K562 (cell line): ENCODE results near the gene KATNB1. TPM values are rescaled to one million over a fixed set of nuclear protein-coding genes. Genes with fewer than 3 reads are reported as not detected.

Source experiments
- CBFA2T2 ChIP-seq: fragments of 450-650 bp; conservative IDR thresholded peaks from 2 replicates; pipeline ENCODE4 v1.6.1; 2017; ENCODE audit warnings: mild to moderate bottlenecking
- CREM ChIP-seq: IDR thresholded peaks from 2 replicates; pipeline ENCODE4 v1.6.1; 2014; ENCODE audit warnings: antibody characterized with exemption, low read depth
- JUND ChIP-seq, 2 experiments: IDR thresholded peaks; 2 replicates in 1 of 2; 3 replicates in 1 of 2; pipeline ENCODE4 v1.6.1; 2011; ENCODE audit warnings: borderline replicate concordance in 2 of 2, low read depth in 2 of 2, low read length in 2 of 2, improper control_type of control experiment in 1 of 2, missing biosample characterization in 1 of 2, missing genetic modification characterization in 1 of 2, missing genetic modification reagents in 1 of 2
- L3MBTL2 ChIP-seq: fragments of 450-650 bp; IDR thresholded peaks from 2 replicates; pipeline ENCODE4 v1.6.1; 2016; ENCODE audit warnings: mild to moderate bottlenecking, moderate library complexity
- NR2C1 ChIP-seq, 2 experiments: fragments of 450-650 bp; IDR thresholded peaks; 2 replicates each; pipeline ENCODE4 v1.6.1; 2017; ENCODE audit warnings: mild to moderate bottlenecking in 2 of 2, antibody characterized with exemption in 1 of 2, inconsistent platforms in 1 of 2, missing compliant biosample characterization in 1 of 2, missing genetic modification characterization in 1 of 2
- RCOR1 ChIP-seq, 2 experiments: IDR thresholded peaks; 2 replicates each; pipeline ENCODE4 v1.6.1; 2012; ENCODE audit warnings: low read depth in 2 of 2, low read length in 2 of 2, borderline replicate concordance in 1 of 2, improper control_type of control experiment in 1 of 2
- SMAD4 ChIP-seq: fragments of 250-450 bp; sonication (Bioruptor Pico); conservative IDR thresholded peaks from 2 replicates; pipeline ENCODE4 v1.8.0; 2021; ENCODE audit warnings: inconsistent platforms, mild to moderate bottlenecking, moderate library complexity
- SMC3 ChIP-seq: conservative IDR thresholded peaks from 2 replicates; pipeline ENCODE4 v1.6.1; 2011; ENCODE audit warnings: low read depth, low read length, improper control_type of control experiment; ENCODE audit not compliant: insufficient read depth
- ZFP36 ChIP-seq: fragments of 150-350 bp; IDR thresholded peaks from 2 replicates; pipeline ENCODE4 v1.6.1; 2018; ENCODE audit warnings: low read length, low read depth; ENCODE audit not compliant: partially characterized antibody
- ZNF668 ChIP-seq: fragments of 250-450 bp; sonication (Bioruptor Pico); IDR thresholded peaks from 2 replicates; pipeline ENCODE4 v1.8.0; 2022; ENCODE audit warnings: mild to moderate bottlenecking, inconsistent platforms
- polyA plus RNA-seq, 8 experiments: library from polyadenylated mRNA; depleted of rRNA in 4 of 8; stranded (reverse) in 5 of 8; unstranded in 3 of 8; fragments of >200 nt; fragmentation: Nextera tagmentation in 2 of 8; fragmentation: Illumina TruSeq in 1 of 8; extraction: Ambion mirVana in 2 of 8; extraction: Trizol in 1 of 8; gene quantifications; 2 replicates each; pipeline versions ENCODE4 v1.2.1 to v1.2.3, GENCODE V29; 2011 to 2014; ENCODE audit warnings: inconsistent platforms in 1 of 8, missing spikeins in 1 of 8
- total RNA-seq, 7 experiments: library from RNA; depleted of rRNA in 6 of 7; stranded (reverse); fragments of >200 nt in 6 of 7; fragmentation: Illumina TruSeq in 2 of 7; extraction: Trizol in 2 of 7; gene quantifications; 2 replicates each; pipeline versions ENCODE4 v1.2.1 to v1.2.3, GENCODE V29; 2011 to 2021; ENCODE audit warnings: low replicate concordance in 1 of 7
- TF ChIP-seq, protein P1 (sequence below): IDR thresholded peaks from 2 replicates; pipeline ENCODE4 v1.6.1; 2011; ENCODE audit warnings: borderline replicate concordance, low read depth, mild to moderate bottlenecking, moderate library complexity, low read length; ENCODE audit not compliant: insufficient read depth, poor library complexity, severe bottlenecking
- TF ChIP-seq, protein P2 (sequence below), 2 experiments: fragments of 450-650 bp; formaldehyde crosslinking in 1 of 2; IDR thresholded peaks; 2 replicates each; pipeline versions ENCODE4 v1.4.0 to v1.6.1; 2014 to 2020; ENCODE audit warnings: mild to moderate bottlenecking in 2 of 2, borderline replicate concordance in 1 of 2, low read depth in 1 of 2

The KATNB1 gene
- total and polyA plus RNA-seq, 9 of the 15 experiments (the other 6 are each of a cell fraction or from before 2014, with no cell fraction given), result 1.2 to 52.6 (median 21.9) TPM

GRCh38 chr16:57723170-57723569 lies 12.4 kb upstream of the KATNB1 start (continued):
- TF ChIP-seq RCOR1 (IDR thresholded peaks at IDR 0.05; ENCODE audit: borderline replicate concordance in 1 of 2, low read depth in 2 of 2, low read length in 2 of 2) (peak in 1 of 2 experiments; percentile 32; a peak in 1 of 4 replicates), ZNF668 (CRISPR knock-in tag) (no peak), SMAD4 (CRISPR knock-in tag) (no peak), CBFA2T2 (no peak), NR2C1 (IDR thresholded peaks at IDR 0.05) (peak; percentile 39; the same call in 1 of the 2 replicates), NR2C1 (tag; IDR thresholded peaks at IDR 0.05) (peak; percentile 45; the same call in 1 of the 2 replicates), JUND (IDR thresholded peaks at IDR 0.05; ENCODE audit: borderline replicate concordance, low read depth, low read length) (0 out of 2 replicates have a peak, but pooled peaks have one; percentile 21), JUND (tag; IDR thresholded peaks at IDR 0.05; ENCODE audit: borderline replicate concordance, low read depth, low read length) (no peak; the same call in 2 of the 3 replicates), CREM (0 out of 2 replicates have a peak, but pooled peaks have one; percentile 15), L3MBTL2 (peak; percentile 67), ZFP36 (peak; percentile 25), SMC3 (0 out of 2 replicates have a peak, but pooled peaks have one; percentile 32)
- TF ChIP-seq, protein P1, sequence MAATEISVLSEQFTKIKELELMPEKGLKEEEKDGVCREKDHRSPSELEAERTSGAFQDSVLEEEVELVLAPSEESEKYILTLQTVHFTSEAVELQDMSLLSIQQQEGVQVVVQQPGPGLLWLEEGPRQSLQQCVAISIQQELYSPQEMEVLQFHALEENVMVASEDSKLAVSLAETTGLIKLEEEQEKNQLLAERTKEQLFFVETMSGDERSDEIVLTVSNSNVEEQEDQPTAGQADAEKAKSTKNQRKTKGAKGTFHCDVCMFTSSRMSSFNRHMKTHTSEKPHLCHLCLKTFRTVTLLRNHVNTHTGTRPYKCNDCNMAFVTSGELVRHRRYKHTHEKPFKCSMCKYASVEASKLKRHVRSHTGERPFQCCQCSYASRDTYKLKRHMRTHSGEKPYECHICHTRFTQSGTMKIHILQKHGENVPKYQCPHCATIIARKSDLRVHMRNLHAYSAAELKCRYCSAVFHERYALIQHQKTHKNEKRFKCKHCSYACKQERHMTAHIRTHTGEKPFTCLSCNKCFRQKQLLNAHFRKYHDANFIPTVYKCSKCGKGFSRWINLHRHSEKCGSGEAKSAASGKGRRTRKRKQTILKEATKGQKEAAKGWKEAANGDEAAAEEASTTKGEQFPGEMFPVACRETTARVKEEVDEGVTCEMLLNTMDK, result peak; percentile 62
- TF ChIP-seq, protein P2, sequence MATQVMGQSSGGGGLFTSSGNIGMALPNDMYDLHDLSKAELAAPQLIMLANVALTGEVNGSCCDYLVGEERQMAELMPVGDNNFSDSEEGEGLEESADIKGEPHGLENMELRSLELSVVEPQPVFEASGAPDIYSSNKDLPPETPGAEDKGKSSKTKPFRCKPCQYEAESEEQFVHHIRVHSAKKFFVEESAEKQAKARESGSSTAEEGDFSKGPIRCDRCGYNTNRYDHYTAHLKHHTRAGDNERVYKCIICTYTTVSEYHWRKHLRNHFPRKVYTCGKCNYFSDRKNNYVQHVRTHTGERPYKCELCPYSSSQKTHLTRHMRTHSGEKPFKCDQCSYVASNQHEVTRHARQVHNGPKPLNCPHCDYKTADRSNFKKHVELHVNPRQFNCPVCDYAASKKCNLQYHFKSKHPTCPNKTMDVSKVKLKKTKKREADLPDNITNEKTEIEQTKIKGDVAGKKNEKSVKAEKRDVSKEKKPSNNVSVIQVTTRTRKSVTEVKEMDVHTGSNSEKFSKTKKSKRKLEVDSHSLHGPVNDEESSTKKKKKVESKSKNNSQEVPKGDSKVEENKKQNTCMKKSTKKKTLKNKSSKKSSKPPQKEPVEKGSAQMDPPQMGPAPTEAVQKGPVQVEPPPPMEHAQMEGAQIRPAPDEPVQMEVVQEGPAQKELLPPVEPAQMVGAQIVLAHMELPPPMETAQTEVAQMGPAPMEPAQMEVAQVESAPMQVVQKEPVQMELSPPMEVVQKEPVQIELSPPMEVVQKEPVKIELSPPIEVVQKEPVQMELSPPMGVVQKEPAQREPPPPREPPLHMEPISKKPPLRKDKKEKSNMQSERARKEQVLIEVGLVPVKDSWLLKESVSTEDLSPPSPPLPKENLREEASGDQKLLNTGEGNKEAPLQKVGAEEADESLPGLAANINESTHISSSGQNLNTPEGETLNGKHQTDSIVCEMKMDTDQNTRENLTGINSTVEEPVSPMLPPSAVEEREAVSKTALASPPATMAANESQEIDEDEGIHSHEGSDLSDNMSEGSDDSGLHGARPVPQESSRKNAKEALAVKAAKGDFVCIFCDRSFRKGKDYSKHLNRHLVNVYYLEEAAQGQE (IDR thresholded peaks at IDR 0.05; ENCODE audit: borderline replicate concordance), result peak; percentile 21; the same call in 1 of the 2 replicates
- TF ChIP-seq, protein P2 (CRISPR knock-in tag; IDR thresholded peaks at IDR 0.05; ENCODE audit: low read depth), result no peak
